HEK293 (cell line): ENCODE results near the gene NR2F1-AS1.

Source experiments
- BCL11B ChIP-seq: fragments of 450-650 bp; formaldehyde crosslinking; IDR thresholded peaks from 2 replicates; pipeline ENCODE4 v1.5.1; 2016; ENCODE audit warnings: low read depth, missing biosample characterization, missing genetic modification characterization
- RBAK ChIP-seq: fragments of 450-650 bp; formaldehyde crosslinking; IDR thresholded peaks from 2 replicates; pipeline ENCODE4 v1.5.1; 2016; ENCODE audit warnings: missing biosample characterization, missing genetic modification characterization
- ZBTB20 ChIP-seq: fragments of 450-650 bp; formaldehyde crosslinking; IDR thresholded peaks from 2 replicates; pipeline ENCODE4 v1.5.1; 2016; ENCODE audit warnings: missing biosample characterization, missing genetic modification characterization
- ZNF114 ChIP-seq: fragments of 450-650 bp; formaldehyde crosslinking; IDR thresholded peaks from 2 replicates; pipeline ENCODE4 v1.5.0; 2017; ENCODE audit warnings: missing biosample characterization, missing genetic modification characterization
- ZNF121 ChIP-seq: fragments of 450-650 bp; formaldehyde crosslinking; IDR thresholded peaks from 2 replicates; pipeline ENCODE4 v1.5.1; 2016; ENCODE audit warnings: missing biosample characterization, missing genetic modification characterization
- ZNF19 ChIP-seq: fragments of 450-650 bp; formaldehyde crosslinking; IDR thresholded peaks from 2 replicates; pipeline ENCODE4; 2016; ENCODE audit warnings: missing biosample characterization, missing genetic modification characterization, low read depth
- ZNF26 ChIP-seq: fragments of 450-650 bp; formaldehyde crosslinking; IDR thresholded peaks from 2 replicates; pipeline ENCODE4 v1.5.1; 2016; ENCODE audit warnings: missing biosample characterization, missing genetic modification characterization
- ZNF302 ChIP-seq: fragments of 450-650 bp; formaldehyde crosslinking; IDR thresholded peaks from 2 replicates; pipeline ENCODE4 v1.5.1; 2016; ENCODE audit warnings: missing biosample characterization, missing genetic modification characterization, low read depth
- ZNF311 ChIP-seq: fragments of 450-650 bp; formaldehyde crosslinking; IDR thresholded peaks from 2 replicates; pipeline ENCODE4 v1.5.1; 2017; ENCODE audit warnings: missing biosample characterization, missing genetic modification characterization, borderline replicate concordance
- ZNF48 ChIP-seq: fragments of 450-650 bp; formaldehyde crosslinking; IDR thresholded peaks from 2 replicates; pipeline ENCODE4 v1.5.1; 2016; ENCODE audit warnings: missing biosample characterization, missing genetic modification characterization
- ZNF501 ChIP-seq: fragments of 450-650 bp; formaldehyde crosslinking; IDR thresholded peaks from 2 replicates; pipeline ENCODE4 v1.5.1; 2016; ENCODE audit warnings: missing biosample characterization, missing genetic modification characterization
- ZNF513 ChIP-seq: fragments of 450-650 bp; IDR thresholded peaks from 2 replicates; pipeline ENCODE4 v1.5.1; 2018; ENCODE audit warnings: missing biosample characterization, missing genetic modification characterization
- ZNF529 ChIP-seq: fragments of 450-650 bp; formaldehyde crosslinking; IDR thresholded peaks from 2 replicates; pipeline ENCODE4 v1.5.1; 2017; ENCODE audit warnings: missing genetic modification characterization, missing biosample characterization; ENCODE audit not compliant: insufficient replicate concordance
- ZNF558 ChIP-seq: fragments of 450-650 bp; formaldehyde crosslinking; IDR thresholded peaks from 2 replicates; pipeline ENCODE4 v1.5.1; 2016; ENCODE audit warnings: missing biosample characterization, missing genetic modification characterization
- ZNF629 ChIP-seq: fragments of 450-650 bp; formaldehyde crosslinking; IDR thresholded peaks from 2 replicates; pipeline ENCODE4 v1.5.1; 2017; ENCODE audit warnings: missing biosample characterization, missing genetic modification characterization
- TF ChIP-seq, protein P1 (sequence below): fragments of 450-650 bp; formaldehyde crosslinking; IDR thresholded peaks from 2 replicates; pipeline ENCODE4; 2016; ENCODE audit warnings: missing biosample characterization, missing genetic modification characterization
- TF ChIP-seq, protein P2 (sequence below): sonication (generic); formaldehyde crosslinking; IDR thresholded peaks from 2 replicates; pipeline ENCODE4 v1.8.1; 2022; ENCODE audit warnings: mild to moderate bottlenecking, moderate library complexity, missing genetic modification reagents
- TF ChIP-seq, protein P3 (sequence below): fragments of 450-650 bp; formaldehyde crosslinking; IDR thresholded peaks from 2 replicates; pipeline ENCODE4 v1.5.1; 2017; ENCODE audit warnings: missing biosample characterization, missing genetic modification characterization
- TF ChIP-seq, protein P4 (sequence below): fragments of 450-650 bp; formaldehyde crosslinking; IDR thresholded peaks from 2 replicates; pipeline ENCODE4 v1.5.1; 2016; ENCODE audit warnings: missing biosample characterization, missing genetic modification characterization
- TF ChIP-seq, protein P5 (sequence below): fragments of 450-650 bp; formaldehyde crosslinking; IDR thresholded peaks from 2 replicates; pipeline ENCODE4 v1.5.1; 2016; ENCODE audit warnings: missing biosample characterization, missing genetic modification characterization
- TF ChIP-seq, protein P6 (sequence below): fragments of 450-650 bp; formaldehyde crosslinking; conservative IDR thresholded peaks from 2 replicates; pipeline ENCODE4 v1.5.1; 2016; ENCODE audit warnings: low read depth, missing biosample characterization, missing genetic modification characterization

The NR2F1-AS1 gene

DNA sequence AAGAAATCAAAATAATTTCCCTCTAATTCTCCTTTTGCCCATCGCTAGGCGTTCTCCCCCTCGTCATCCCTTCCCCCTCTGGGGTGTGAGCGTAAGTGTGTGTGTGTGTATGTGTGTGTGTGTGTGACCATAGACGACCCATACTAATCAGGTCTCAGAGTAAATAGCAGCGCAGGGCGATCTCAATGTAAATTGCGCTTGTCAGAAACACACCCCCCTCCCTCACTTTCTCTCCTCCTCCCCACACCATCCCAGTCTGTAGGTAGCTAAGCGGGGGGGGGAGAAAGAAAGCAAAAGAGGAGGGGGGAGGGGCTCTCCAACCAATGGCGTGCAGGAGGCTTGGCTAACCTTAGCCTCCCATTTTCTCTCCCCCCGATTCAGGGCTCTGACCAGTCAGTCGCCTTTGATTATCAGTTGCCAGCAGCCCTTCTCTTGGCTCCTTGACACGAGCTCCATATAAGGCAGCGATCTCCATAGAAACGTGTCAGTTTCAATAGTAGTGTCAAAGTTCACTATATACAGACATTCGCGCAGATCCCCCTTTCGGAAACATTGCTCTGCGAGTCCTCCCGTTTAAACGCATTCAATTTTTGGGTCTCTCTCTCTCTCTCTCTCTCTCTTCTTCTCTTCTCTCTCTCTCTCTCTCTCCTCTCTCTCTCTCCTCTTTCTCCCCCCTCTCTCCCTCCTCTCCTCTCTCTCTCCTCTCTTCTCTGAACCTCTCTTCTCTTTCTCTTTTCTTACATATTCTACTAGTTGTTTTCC is 1.8 kb upstream of the NR2F1-AS1 start, which contains the start of gene NR2F1 (continued):
- TF ChIP-seq, protein P1, sequence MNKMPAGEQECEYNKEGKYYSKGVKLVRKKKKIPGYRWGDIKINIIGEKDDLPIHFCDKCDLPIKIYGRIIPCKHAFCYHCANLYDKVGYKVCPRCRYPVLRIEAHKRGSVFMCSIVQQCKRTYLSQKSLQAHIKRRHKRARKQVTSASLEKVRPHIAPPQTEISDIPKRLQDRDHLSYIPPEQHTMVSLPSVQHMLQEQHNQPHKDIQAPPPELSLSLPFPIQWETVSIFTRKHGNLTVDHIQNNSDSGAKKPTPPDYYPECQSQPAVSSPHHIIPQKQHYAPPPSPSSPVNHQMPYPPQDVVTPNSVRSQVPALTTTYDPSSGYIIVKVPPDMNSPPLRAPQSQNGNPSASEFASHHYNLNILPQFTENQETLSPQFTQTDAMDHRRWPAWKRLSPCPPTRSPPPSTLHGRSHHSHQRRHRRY (tag by site-specific recombination) = 0 out of 2 replicates have a peak, but pooled peaks have one; percentile 72
- TF ChIP-seq ZNF302 (tag by site-specific recombination) (peak; percentile 84; the same call in 1 of the 2 replicates), RBAK (no peak), ZNF26 (tag by site-specific recombination) (no peak), ZNF529 (tag by site-specific recombination) (no peak), ZNF513 (tag by site-specific recombination) (peak; percentile 57; the same call in 1 of the 2 replicates), ZNF501 (tag by site-specific recombination) (no peak; the same call in 1 of the 2 replicates), ZNF19 (tag by site-specific recombination) (peak; percentile 89), BCL11B (tag by site-specific recombination) (peak; percentile 99), ZNF558 (tag by site-specific recombination) (peak; percentile 75), ZBTB20 (tag by site-specific recombination) (peak; percentile 17; the same call in 1 of the 2 replicates), ZNF48 (no peak), ZNF311 (tag by site-specific recombination) (no peak), ZNF121 (tag by site-specific recombination) (no peak; the same call in 1 of the 2 replicates), ZNF114 (tag by site-specific recombination) (no peak), ZNF629 (tag by site-specific recombination) (peak; percentile 88)
- TF ChIP-seq, protein P2, sequence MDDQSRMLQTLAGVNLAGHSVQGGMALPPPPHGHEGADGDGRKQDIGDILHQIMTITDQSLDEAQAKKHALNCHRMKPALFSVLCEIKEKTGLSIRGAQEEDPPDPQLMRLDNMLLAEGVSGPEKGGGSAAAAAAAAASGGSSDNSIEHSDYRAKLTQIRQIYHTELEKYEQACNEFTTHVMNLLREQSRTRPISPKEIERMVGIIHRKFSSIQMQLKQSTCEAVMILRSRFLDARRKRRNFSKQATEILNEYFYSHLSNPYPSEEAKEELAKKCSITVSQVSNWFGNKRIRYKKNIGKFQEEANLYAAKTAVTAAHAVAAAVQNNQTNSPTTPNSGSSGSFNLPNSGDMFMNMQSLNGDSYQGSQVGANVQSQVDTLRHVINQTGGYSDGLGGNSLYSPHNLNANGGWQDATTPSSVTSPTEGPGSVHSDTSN (CRISPR knock-in tag) = no peak
- TF ChIP-seq, protein P3, sequence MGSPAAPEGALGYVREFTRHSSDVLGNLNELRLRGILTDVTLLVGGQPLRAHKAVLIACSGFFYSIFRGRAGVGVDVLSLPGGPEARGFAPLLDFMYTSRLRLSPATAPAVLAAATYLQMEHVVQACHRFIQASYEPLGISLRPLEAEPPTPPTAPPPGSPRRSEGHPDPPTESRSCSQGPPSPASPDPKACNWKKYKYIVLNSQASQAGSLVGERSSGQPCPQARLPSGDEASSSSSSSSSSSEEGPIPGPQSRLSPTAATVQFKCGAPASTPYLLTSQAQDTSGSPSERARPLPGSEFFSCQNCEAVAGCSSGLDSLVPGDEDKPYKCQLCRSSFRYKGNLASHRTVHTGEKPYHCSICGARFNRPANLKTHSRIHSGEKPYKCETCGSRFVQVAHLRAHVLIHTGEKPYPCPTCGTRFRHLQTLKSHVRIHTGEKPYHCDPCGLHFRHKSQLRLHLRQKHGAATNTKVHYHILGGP (tag by site-specific recombination) = peak; percentile 39; the same call in 1 of the 2 replicates
- TF ChIP-seq, protein P4, sequence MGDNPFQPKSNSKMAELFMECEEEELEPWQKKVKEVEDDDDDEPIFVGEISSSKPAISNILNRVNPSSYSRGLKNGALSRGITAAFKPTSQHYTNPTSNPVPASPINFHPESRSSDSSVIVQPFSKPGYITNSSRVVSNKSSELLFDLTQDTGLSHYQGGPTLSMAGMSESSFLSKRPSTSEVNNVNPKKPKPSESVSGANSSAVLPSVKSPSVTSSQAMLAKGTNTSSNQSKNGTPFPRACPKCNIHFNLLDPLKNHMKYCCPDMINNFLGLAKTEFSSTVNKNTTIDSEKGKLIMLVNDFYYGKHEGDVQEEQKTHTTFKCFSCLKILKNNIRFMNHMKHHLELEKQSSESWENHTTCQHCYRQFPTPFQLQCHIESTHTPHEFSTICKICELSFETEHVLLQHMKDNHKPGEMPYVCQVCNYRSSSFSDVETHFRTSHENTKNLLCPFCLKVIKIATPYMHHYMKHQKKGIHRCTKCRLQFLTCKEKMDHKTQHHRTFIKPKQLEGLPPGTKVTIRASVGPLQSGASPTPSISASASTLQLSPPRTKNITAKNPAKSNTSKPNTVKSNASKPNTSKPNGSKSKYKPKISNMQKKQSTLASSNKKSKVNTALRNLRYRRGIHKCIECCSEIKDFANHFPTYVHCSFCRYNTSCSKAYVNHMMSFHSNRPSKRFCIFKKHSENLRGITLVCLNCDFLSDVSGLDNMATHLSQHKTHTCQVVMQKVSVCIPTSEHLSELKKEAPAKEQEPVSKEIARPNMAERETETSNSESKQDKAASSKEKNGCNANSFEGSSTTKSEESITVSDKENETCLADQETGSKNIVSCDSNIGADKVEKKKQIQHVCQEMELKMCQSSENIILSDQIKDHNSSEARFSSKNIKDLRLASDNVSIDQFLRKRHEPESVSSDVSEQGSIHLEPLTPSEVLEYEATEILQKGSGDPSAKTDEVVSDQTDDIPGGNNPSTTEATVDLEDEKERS = 0 out of 2 replicates have a peak, but pooled peaks have one; percentile 69
- TF ChIP-seq, protein P5, sequence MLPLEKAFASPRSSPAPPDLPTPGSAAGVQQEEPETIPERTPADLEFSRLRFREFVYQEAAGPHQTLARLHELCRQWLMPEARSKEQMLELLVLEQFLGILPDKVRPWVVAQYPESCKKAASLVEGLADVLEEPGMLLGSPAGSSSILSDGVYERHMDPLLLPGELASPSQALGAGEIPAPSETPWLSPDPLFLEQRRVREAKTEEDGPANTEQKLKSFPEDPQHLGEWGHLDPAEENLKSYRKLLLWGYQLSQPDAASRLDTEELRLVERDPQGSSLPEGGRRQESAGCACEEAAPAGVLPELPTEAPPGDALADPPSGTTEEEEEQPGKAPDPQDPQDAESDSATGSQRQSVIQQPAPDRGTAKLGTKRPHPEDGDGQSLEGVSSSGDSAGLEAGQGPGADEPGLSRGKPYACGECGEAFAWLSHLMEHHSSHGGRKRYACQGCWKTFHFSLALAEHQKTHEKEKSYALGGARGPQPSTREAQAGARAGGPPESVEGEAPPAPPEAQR (tag by site-specific recombination) = peak; percentile 97
- TF ChIP-seq, protein P6, sequence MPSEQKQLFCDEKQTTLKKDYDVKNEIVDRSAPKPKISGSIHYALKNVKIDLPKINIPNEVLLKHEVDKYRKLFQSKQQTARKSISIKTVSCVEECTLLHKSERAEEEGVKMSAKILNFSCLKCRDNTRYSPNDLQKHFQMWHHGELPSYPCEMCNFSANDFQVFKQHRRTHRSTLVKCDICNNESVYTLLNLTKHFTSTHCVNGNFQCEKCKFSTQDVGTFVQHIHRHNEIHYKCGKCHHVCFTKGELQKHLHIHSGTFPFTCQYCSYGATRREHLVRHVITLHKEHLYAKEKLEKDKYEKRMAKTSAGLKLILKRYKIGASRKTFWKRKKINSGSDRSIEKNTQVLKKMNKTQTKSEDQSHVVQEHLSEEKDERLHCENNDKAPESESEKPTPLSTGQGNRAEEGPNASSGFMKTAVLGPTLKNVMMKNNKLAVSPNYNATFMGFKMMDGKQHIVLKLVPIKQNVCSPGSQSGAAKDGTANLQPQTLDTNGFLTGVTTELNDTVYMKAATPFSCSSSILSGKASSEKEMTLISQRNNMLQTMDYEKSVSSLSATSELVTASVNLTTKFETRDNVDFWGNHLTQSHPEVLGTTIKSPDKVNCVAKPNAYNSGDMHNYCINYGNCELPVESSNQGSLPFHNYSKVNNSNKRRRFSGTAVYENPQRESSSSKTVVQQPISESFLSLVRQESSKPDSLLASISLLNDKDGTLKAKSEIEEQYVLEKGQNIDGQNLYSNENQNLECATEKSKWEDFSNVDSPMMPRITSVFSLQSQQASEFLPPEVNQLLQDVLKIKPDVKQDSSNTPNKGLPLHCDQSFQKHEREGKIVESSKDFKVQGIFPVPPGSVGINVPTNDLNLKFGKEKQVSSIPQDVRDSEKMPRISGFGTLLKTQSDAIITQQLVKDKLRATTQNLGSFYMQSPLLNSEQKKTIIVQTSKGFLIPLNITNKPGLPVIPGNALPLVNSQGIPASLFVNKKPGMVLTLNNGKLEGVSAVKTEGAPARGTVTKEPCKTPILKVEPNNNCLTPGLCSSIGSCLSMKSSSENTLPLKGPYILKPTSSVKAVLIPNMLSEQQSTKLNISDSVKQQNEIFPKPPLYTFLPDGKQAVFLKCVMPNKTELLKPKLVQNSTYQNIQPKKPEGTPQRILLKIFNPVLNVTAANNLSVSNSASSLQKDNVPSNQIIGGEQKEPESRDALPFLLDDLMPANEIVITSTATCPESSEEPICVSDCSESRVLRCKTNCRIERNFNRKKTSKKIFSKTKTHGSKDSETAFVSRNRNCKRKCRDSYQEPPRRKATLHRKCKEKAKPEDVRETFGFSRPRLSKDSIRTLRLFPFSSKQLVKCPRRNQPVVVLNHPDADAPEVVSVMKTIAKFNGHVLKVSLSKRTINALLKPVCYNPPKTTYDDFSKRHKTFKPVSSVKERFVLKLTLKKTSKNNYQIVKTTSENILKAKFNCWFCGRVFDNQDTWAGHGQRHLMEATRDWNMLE (tag by site-specific recombination) = peak; percentile 42
